Mucosa of descending colon (tissue), 3 donors: ENCODE results near the gene RASGEF1C. TPM values are rescaled to one million over a fixed set of nuclear protein-coding genes. Genes with fewer than 3 reads are reported as not detected.

Source experiments
- ATAC-seq: fragments of 200-7000 bp; cut with Tn5 transposase; one replicate; pipeline ENCODE4 v1.9.1; 2020; ENCODE audit warnings: mild to moderate bottlenecking, moderate library complexity
- DNase-seq, 3 donors: peaks; one replicate each; pipeline ENCODE4 v3.0.0-alpha.2; 2020
- H3K36me3 ChIP-seq: fragments of 200-600 bp; one replicate; pipeline ENCODE4 v1.8.0; 2021; ENCODE audit warnings: low read depth, mild to moderate bottlenecking
- H3K4me1 ChIP-seq: fragments of 200-600 bp; one replicate; pipeline ENCODE4 v1.8.0; 2021; ENCODE audit warnings: low read depth, mild to moderate bottlenecking
- H3K4me3 ChIP-seq: fragments of 200-600 bp; one replicate; pipeline ENCODE4 v1.8.0; 2021; ENCODE audit warnings: mild to moderate bottlenecking
- H3K9me3 ChIP-seq: fragments of 200-600 bp; one replicate; pipeline ENCODE4 v1.8.0; 2021; ENCODE audit warnings: mild to moderate bottlenecking
- intact Hi-C, 2 donors: fragments of 100-400 bp; cut with DNase I in 1 of 2; cut with micrococcal nuclease in 1 of 2; formaldehyde crosslinking; loops; one replicate each; pipeline versions ENCODE4 v1.11.0 to v1.11.1; 2022; cut with DNase I, micrococcal nuclease
- total RNA-seq, 3 donors: library from RNA; stranded (reverse); fragmentation: NEBNext Ultra II Directional in 2 of 3; extraction: Animal tissue kit (Norgen Biotek cat#: 25700) in 2 of 3; gene quantifications; one replicate each; pipeline versions ENCODE4 v1.2.1 to v1.2.4, GENCODE V29; 2021 to 2023
- TF ChIP-seq, protein P1 (sequence below): fragments of 200-600 bp; IDR thresholded peaks from one replicate; pipeline ENCODE4 v1.8.0; 2022; ENCODE audit warnings: antibody characterized with exemption, mild to moderate bottlenecking
- donor health status: DM: no; HTN: no; CAD: no; lungs with moderate emphysema.
- donor health status: DM: no; HTN: no; CAD: no.
- donor health status: DM: no; HTN: yes; CAD: no.

Gene RASGEF1C
- total RNA-seq, 3 donors from 2014 or later, result 0.17 to 1.9 (median 0.65) TPM

DNA sequence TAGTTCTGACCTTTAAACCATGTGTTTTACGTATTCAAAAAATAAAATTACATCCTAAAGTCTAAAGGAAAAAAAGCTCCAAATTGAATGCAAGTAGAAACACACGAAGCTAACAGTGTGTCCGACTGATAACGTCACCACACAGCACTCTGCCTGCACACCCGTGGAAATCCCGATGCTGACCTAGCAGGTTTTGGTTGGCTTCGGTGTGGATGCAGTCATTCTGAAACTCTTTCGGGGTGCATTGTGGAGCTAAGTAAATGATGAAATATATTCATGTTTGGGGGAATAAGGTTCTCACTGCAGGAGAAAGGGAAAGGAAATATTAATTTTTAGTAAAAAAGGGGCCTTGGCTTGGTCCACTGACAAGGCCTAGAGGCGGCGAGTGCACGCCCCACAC is 2.0 kb downstream of the RASGEF1C start:
- intact Hi-C loops, result no loop called here
- TF ChIP-seq, protein P1, sequence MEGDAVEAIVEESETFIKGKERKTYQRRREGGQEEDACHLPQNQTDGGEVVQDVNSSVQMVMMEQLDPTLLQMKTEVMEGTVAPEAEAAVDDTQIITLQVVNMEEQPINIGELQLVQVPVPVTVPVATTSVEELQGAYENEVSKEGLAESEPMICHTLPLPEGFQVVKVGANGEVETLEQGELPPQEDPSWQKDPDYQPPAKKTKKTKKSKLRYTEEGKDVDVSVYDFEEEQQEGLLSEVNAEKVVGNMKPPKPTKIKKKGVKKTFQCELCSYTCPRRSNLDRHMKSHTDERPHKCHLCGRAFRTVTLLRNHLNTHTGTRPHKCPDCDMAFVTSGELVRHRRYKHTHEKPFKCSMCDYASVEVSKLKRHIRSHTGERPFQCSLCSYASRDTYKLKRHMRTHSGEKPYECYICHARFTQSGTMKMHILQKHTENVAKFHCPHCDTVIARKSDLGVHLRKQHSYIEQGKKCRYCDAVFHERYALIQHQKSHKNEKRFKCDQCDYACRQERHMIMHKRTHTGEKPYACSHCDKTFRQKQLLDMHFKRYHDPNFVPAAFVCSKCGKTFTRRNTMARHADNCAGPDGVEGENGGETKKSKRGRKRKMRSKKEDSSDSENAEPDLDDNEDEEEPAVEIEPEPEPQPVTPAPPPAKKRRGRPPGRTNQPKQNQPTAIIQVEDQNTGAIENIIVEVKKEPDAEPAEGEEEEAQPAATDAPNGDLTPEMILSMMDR, result no peak
- no peak for ATAC-seq

DNA sequence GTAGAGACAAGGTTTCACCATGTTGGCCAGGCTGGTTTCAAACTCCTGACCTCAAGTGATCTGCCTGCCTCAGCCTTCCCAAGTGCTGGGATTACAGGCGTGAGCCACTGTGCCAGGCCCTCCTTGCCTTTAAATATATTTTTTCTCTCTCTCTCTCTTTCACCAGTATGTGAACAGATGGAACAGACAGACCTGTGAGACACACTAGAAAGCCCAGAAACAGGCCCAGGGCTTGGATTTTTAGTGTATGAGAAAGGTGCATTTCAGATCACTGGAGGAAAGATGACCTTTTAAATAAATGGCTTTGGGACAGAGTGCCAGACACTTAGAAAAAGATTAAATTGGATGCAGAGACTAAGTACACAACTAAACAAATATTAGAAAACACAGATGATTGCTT is 3.1 kb downstream of the RASGEF1C start:
- Histone ChIP-seq H3K36me3 (no peaks in the 10 kb centered on the region), H3K9me3 (no peaks in the 10 kb centered on the region), H3K4me3 (no peak overlapping the region), H3K4me1 (peaks cover 6% of the 10 kb centered on the region)
- no peak for ATAC-seq
- TF ChIP-seq, protein P1, result no peak
- intact Hi-C loops, result no loop called here
- no peak for DNase-seq

More for the DNA sequence above, 2.0 kb downstream of the RASGEF1C start:
- Histone ChIP-seq H3K4me1 (peaks cover 6% of the 10 kb centered on the region), H3K4me3 (no peak overlapping the region), H3K36me3 (no peaks in the 10 kb centered on the region), H3K9me3 (no peaks in the 10 kb centered on the region)
- no peak for DNase-seq

DNA sequence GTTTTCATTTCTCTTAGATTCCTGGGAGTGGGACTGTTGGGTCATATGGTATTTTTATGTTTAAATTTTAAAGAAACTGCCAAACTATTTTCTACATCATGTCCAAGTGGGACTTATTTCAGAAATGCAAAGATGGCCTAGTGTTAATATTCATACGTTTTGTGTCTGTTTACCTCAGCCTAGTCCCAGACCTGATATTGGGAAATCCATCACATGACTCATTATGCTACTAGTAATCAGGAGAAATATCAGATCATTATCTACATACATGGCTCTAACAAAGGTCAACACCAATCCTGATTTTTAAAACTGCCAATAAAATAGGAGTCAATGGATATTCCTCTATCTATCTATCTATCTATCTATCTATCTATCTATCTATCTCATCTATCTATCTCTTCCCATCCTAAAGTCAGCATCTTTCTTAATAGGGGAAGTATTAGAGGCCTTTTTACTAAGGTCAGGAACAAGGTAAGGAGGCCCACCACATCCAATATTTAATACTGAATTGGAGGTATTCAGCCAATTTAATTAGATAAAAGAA is 4.7 kb downstream of the RASGEF1C start:
- Histone ChIP-seq H3K9me3 (no peaks in the 10 kb centered on the region), H3K4me3 (no peak overlapping the region), H3K36me3 (no peaks in the 10 kb centered on the region), H3K4me1 (peaks cover 6% of the 10 kb centered on the region)
- intact Hi-C loops, result no loop called here
- no peak for ATAC-seq
- DNase-seq, result no peak
- TF ChIP-seq, protein P1, result no peak

DNA sequence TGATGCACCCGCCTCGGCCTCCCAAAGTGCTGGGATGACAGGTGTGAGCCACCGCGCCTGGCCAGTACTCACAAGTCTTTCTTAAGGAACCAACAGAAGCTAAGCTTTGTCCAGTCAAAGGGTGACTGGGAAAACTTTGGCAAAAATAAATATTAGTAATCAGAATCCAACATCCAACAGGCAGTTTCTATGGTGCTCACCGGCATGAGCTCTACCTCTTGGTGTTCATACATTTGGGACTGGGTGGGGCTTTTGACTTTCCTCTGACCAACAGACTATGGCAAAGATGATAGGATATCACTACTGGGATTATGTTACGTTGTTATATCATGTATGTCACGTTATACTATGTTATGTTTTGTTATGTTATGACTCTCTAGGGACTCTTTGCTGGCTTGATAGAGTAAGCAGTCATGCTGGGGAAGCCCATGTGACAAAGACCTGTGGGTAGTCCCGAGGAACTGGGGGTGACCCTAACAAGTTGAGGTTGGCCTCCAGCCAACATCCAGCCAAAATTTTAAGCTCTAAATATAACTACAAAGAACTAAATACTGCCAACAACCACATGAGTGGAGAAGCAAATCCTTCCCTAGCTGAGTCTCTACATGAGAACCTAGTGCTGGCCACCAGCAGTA is 6.0 kb downstream of the RASGEF1C start:
- TF ChIP-seq, protein P1, result no peak
- H3K36me3 ChIP-seq, result no peaks in the 10 kb centered on the region
- H3K4me3 ChIP-seq, result no peak overlapping the region
- H3K4me1 ChIP-seq, result peaks cover under 1% of the 10 kb centered on the region
- DNase-seq, result no peak
- intact Hi-C loops, result no loop called here
- H3K9me3 ChIP-seq, result no peaks in the 10 kb centered on the region
- no peak for ATAC-seq

DNA sequence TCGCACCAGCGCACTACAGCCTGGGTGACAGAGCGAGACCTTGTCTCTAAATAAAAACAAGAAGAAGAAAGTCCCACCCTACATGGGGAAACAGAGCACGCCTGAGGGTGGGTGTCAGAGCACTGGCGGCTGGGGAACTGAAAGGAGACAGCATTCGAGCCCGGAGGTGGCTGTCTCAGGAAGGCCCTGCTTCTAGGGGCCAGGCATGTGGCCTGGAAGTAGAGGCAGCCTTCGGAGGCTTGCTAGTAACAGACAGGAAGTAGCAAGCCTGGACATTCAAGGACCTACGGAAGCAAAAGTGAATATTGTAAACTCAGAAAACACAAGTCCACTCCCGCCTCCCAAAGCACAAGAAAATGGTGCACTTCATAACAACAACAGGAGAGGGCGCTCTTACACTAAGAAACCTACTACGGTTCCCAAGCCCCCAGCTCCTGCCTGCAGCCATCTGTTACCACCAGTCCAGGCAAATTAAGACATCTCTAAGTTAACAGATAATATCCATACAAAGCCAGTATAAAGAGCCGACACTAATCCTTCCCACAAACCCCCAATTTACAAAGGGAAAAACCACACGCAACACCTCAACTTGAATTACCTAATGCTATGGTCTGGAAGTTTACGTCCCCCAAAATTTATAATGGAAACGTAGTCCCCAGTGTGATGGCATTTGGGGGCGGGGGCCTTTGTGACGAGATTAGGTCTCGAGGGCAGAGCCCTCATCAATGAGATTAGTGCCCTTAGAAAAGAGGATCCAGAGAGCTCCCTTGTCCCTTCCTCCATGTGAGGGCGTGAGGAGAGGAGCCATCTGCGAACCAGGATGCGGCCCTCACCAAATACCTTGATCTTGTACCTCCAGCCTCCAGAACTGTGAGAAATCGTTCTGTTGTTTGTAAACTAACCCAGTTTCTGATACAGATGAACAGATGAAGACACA is 7.7 kb downstream of the RASGEF1C start:
- Histone ChIP-seq H3K9me3 (no peaks in the 10 kb centered on the region), H3K36me3 (no peaks in the 10 kb centered on the region), H3K4me3 (no peak overlapping the region), H3K4me1 (no peaks in the 10 kb centered on the region)
- TF ChIP-seq, protein P1, result no peak
- ATAC-seq, result no peak
- DNase-seq, result peak in 1 of 3 donors; percentile 24
- intact Hi-C loops, result no loop called here
